GM18858 (cell line): ENCODE results near the gene MMP11.

Source experiments
- ATAC-seq: cut with Tn5 transposase; IDR thresholded peaks from one replicate; pipeline ENCODE4 v1.9.1; 2021; ENCODE audit not compliant: unreplicated experiment

MMP11 gene

GRCh38 chr22:23780146-23780748, 7.6 kb downstream of the MMP11 start:
- ATAC-seq: no peak

GRCh38 chr22:23781065-23781464, 8.4 kb downstream of the MMP11 start:
- no peak for ATAC-seq

GRCh38 chr22:23781511-23782183, 9.0 kb downstream of the MMP11 start:
- ATAC-seq: no peak

GRCh38 chr22:23782252-23782651, 9.6 kb downstream of the MMP11 start:
- no peak for ATAC-seq

- ATAC-seq: no peak
Observed at GRCh38 chr22:23782703-23783102, 10.1 kb downstream of the MMP11 start.

GRCh38 chr22:23783265-23784150, 10.9 kb downstream of the MMP11 start:
- ATAC-seq: no peak

- ATAC-seq: no peak
Observed at GRCh38 chr22:23784215-23784732, 11.6 kb downstream of the MMP11 start.

GRCh38 chr22:23786261-23786710, 13.6 kb downstream of the MMP11 start:
- no peak for ATAC-seq

- ATAC-seq: no peak
Observed at GRCh38 chr22:23786752-23787599, 14.3 kb downstream of the MMP11 start, which contains the start of gene SMARCB1. TSS of gene SMARCB1 (plus strand) at chr22:23786966. CDS start at chr22:23787170, 204 bp downstream.

- no peak for ATAC-seq
Observed at GRCh38 chr22:23787600-23787896, 14.9 kb downstream of the MMP11 start.

- ATAC-seq: no peak
Observed at GRCh38 chr22:23787910-23788309, 15.3 kb downstream of the MMP11 start.

- no peak for ATAC-seq
Observed at GRCh38 chr22:23789121-23789520, 16.5 kb downstream of the MMP11 start.

- no peak for ATAC-seq
Observed at GRCh38 chr22:23789638-23790037, 17.0 kb downstream of the MMP11 start.

GRCh38 chr22:23790819-23791737, 18.4 kb downstream of the MMP11 start:
- ATAC-seq: no peak

- no peak for ATAC-seq
Observed at GRCh38 chr22:23791738-23792645, 19.3 kb downstream of the MMP11 start.

GRCh38 chr22:23793326-23793725, 20.7 kb downstream of the MMP11 start:
- no peak for ATAC-seq

GRCh38 chr22:23796461-23796860, 23.8 kb downstream of the MMP11 start:
- no peak for ATAC-seq
